A549 (cell line): ENCODE results near the gene TGFBR2. TPM values are rescaled to one million over a fixed set of nuclear protein-coding genes. Genes with fewer than 3 reads are reported as not detected.

Experiments used
- ATAC-seq, 2 experiments: fragments of 200-7000 bp in 1 of 2; fragments of >200 bp in 1 of 2; cut with Nextera tagmentation in 1 of 2; cut with Tn5 transposase in 1 of 2; 3 replicates each; pipeline versions ENCODE4 v1.8.0 to v1.9.1; 2018 to 2020; ENCODE audit warnings: mild to moderate bottlenecking in 1 of 2, moderate library complexity in 1 of 2
- CTCF ChIA-PET: fragments of 300-600 bp; sonication (Branson Sonifier 250); formaldehyde crosslinking; extraction: SDS; loops from one replicate; lab custom pipeline; 2021; ENCODE audit warnings: antibody characterized with exemption, inconsistent platforms; lab: Yijun Ruan, JAX
- POLR2A ChIA-PET: fragments of 350-600 bp; formaldehyde crosslinking; extraction: SDS; loops from one replicate; lab custom pipeline; 2021; ENCODE audit warnings: antibody characterized with exemption, inconsistent platforms; lab: Yijun Ruan, JAX
- DNase-seq, 2 experiments: peaks; one replicate each; pipeline versions ENCODE4 v3.0.0 to v3.0.0-alpha.2; 2011 to 2016; ENCODE audit warnings: low read depth in 1 of 2, low spot score in 1 of 2
- FAIRE-seq: peaks from 2 replicates; lab custom pipeline; 2011; peaks lifted over from hg19 to GRCh38; lab: Jason Lieb, UNC
- H3K27ac ChIP-seq, 2 experiments: fragments of >200 bp; sonication (Bioruptor Twin); formaldehyde crosslinking; 3 replicates each; pipeline ENCODE4 v1.5.1; 2016 to 2017
- H3K4me1 ChIP-seq: fragments of >200 bp; sonication (Bioruptor Twin); formaldehyde crosslinking; 3 replicates; pipeline ENCODE4 v1.6.1; 2016
- H3K4me2 ChIP-seq: fragments of >200 bp; sonication (Bioruptor Twin); formaldehyde crosslinking; 3 replicates; pipeline ENCODE4 v1.6.1; 2016
- H3K4me3 ChIP-seq: fragments of >200 bp; sonication (Bioruptor Twin); formaldehyde crosslinking; 3 replicates; pipeline ENCODE4 v1.5.1; 2016
- H3K9me3 ChIP-seq: fragments of >200 bp; sonication (Bioruptor Twin); formaldehyde crosslinking; 3 replicates; pipeline ENCODE4 v1.6.1; 2016
- CEBPB ChIP-seq, 2 experiments: fragments of >200 bp in 1 of 2; sonication (Bioruptor Twin) in 1 of 2; formaldehyde crosslinking in 1 of 2; IDR thresholded peaks; 2 replicates each; pipeline ENCODE4 v1.6.1; 2012 to 2016
- EHF ChIP-seq: fragments of 250-450 bp; sonication (Bioruptor Pico); IDR thresholded peaks from 2 replicates; pipeline ENCODE4 v1.5.0; 2020; ENCODE audit warnings: mild to moderate bottlenecking
- ESRRA ChIP-seq: fragments of 150-350 bp; IDR thresholded peaks from 2 replicates; pipeline ENCODE4 v1.6.1; 2014; ENCODE audit warnings: mild to moderate bottlenecking, low read length, borderline replicate concordance
- FOSB ChIP-seq: fragments of 250-450 bp; sonication (Bioruptor Pico); IDR thresholded peaks from 2 replicates; pipeline ENCODE4 v1.5.0; 2020; ENCODE audit warnings: mild to moderate bottlenecking, moderate library complexity
- HDAC2 ChIP-seq: fragments of 200-600 bp; sonication (generic); IDR thresholded peaks from 2 replicates; pipeline ENCODE4 v1.6.1; 2016
- HOXB13 ChIP-seq: fragments of 250-450 bp; sonication (Bioruptor Pico); IDR thresholded peaks from 2 replicates; pipeline ENCODE4 v1.5.0; 2020; ENCODE audit warnings: low read depth, mild to moderate bottlenecking, moderate library complexity
- HOXB5 ChIP-seq: fragments of 250-450 bp; sonication (Bioruptor Pico); IDR thresholded peaks from 2 replicates; pipeline ENCODE4 v1.5.0; 2020; ENCODE audit warnings: mild to moderate bottlenecking, moderate library complexity
- MAFK ChIP-seq: fragments of 450-650 bp; IDR thresholded peaks from 2 replicates; pipeline ENCODE4 v1.6.1; 2014; ENCODE audit not compliant: partially characterized antibody
- PHF8 ChIP-seq: fragments of 200-600 bp; sonication (generic); IDR thresholded peaks from 2 replicates; pipeline ENCODE4 v1.6.1; 2016; ENCODE audit warnings: low read depth, mild to moderate bottlenecking, antibody characterized with exemption, moderate library complexity, borderline replicate concordance
- POLR2A ChIP-seq: IDR thresholded peaks from 2 replicates; pipeline ENCODE4 v1.6.1; 2012; ENCODE audit warnings: mild to moderate bottlenecking, low read length
- POLR2AphosphoS2 ChIP-seq: conservative IDR thresholded peaks from 2 replicates; pipeline ENCODE4 v1.6.1; 2012; ENCODE audit warnings: low read length, improper control_type of control experiment, inconsistent platforms
- RARB ChIP-seq: fragments of 250-450 bp; sonication (Bioruptor Pico); IDR thresholded peaks from 2 replicates; pipeline ENCODE4 v1.8.0; 2021; ENCODE audit warnings: mild to moderate bottlenecking, moderate library complexity
- RFX5 ChIP-seq: fragments of 450-650 bp; IDR thresholded peaks from 2 replicates; pipeline ENCODE4 v1.7.1; 2014; ENCODE audit warnings: antibody characterized with exemption, mild to moderate bottlenecking, moderate library complexity
- SREBF2 ChIP-seq: fragments of 450-650 bp; IDR thresholded peaks from 2 replicates; pipeline ENCODE4 v1.6.1; 2014; ENCODE audit warnings: mild to moderate bottlenecking, moderate library complexity
- TFCP2L1 ChIP-seq: fragments of 250-450 bp; sonication (Bioruptor Pico); IDR thresholded peaks from 2 replicates; pipeline ENCODE4 v1.5.0; 2021; ENCODE audit warnings: mild to moderate bottlenecking
- TP53 ChIP-seq: fragments of 250-450 bp; sonication (Bioruptor Pico); IDR thresholded peaks from 2 replicates; pipeline ENCODE4 v1.5.0; 2021; ENCODE audit warnings: mild to moderate bottlenecking, moderate library complexity
- ZC3H11A ChIP-seq: fragments of 450-650 bp; IDR thresholded peaks from 2 replicates; pipeline ENCODE4 v1.6.1; 2014; ENCODE audit warnings: antibody characterized with exemption, mild to moderate bottlenecking
- ZFP36 ChIP-seq: fragments of 450-650 bp; IDR thresholded peaks from 2 replicates; pipeline ENCODE4 v1.6.1; 2014; ENCODE audit warnings: borderline replicate concordance; ENCODE audit not compliant: partially characterized antibody
- WGBS: methylation state at CpG from one replicate; pipeline ENCODE4 v1.1.6; 2017; ENCODE audit errors: missing lambda C conversion rate; 5-methylcytosine and 5-hydroxymethylcytosine counted together
- polyA plus RNA-seq, 4 experiments: library from polyadenylated mRNA; depleted of rRNA in 3 of 4; stranded (reverse); fragments of >200 nt; fragmentation: RNase III in 1 of 4; extraction: RNeasy Plus Mini Kit Qiagen cat#74134 plus additional on column Dnase treatment in 1 of 4; gene quantifications; 2 replicates in 3 of 4; 3 replicates in 1 of 4; pipeline ENCODE4 v1.2.3, GENCODE V29; 2011 to 2017
- TF ChIP-seq, protein P1 (sequence below): IDR thresholded peaks from 2 replicates; pipeline ENCODE4 v1.6.1; 2012
- TF ChIP-seq, protein P2 (sequence below): IDR thresholded peaks from 2 replicates; pipeline ENCODE4 v1.6.1; 2012; ENCODE audit warnings: low read depth, borderline replicate concordance
- TF ChIP-seq, protein P3 (sequence below): fragments of >200 bp; sonication (Bioruptor Twin); formaldehyde crosslinking; IDR thresholded peaks from 3 replicates; pipeline ENCODE4 v1.6.1; 2016
- TF ChIP-seq, protein P4 (sequence below): fragments of >200 bp; sonication (Bioruptor Twin); formaldehyde crosslinking; IDR thresholded peaks from 3 replicates; pipeline ENCODE4 v1.5.1; 2016
- TF ChIP-seq, protein P5 (sequence below): fragments of 250-450 bp; sonication (Bioruptor Pico); IDR thresholded peaks from 2 replicates; pipeline ENCODE4 v1.5.0; 2020; ENCODE audit warnings: low read depth, mild to moderate bottlenecking, moderate library complexity
- TF ChIP-seq, protein P6 (sequence below): fragments of 450-650 bp; IDR thresholded peaks from 2 replicates; pipeline ENCODE4 v1.6.1; 2014; ENCODE audit warnings: antibody characterized with exemption

Gene TGFBR2
- polyA plus RNA-seq, 2 of the 4 experiments (the other 2 are of a cell fraction), result 48.5 to 97.4 TPM

DNA sequence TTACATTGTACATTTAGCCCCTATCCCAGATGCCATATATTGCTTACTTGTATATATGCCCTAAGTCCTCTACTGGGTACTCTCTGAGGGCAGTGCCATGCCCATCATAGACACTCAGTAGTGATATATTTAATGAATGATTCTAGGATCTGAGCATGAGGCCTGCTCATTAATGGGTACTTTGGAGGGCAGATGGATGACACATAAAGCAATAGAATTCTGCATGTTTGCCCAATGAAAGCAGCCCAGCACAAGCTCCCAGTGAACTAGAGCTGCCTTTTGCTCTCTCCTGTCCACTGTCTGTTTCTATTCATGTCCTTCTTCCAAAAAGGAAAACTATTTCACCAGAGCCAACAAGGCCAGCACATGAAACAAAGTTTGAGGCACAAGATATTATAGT, 63.9 kb downstream of the TGFBR2 start:
- Histone ChIP-seq H3K9me3 (no peaks in the 10 kb centered on the region), H3K4me1 (peaks cover 24% of the 10 kb centered on the region), H3K4me3 (no peak overlapping the region), H3K27ac (no peak overlapping the region), H3K4me2 (no peak overlapping the region)
- DNase-seq (no peak), FAIRE-seq (no peak), ATAC-seq (no peak)
- no peak for TF ChIP-seq RARB
- TF ChIP-seq SREBF2, result no peak
- TF ChIP-seq, protein P1, sequence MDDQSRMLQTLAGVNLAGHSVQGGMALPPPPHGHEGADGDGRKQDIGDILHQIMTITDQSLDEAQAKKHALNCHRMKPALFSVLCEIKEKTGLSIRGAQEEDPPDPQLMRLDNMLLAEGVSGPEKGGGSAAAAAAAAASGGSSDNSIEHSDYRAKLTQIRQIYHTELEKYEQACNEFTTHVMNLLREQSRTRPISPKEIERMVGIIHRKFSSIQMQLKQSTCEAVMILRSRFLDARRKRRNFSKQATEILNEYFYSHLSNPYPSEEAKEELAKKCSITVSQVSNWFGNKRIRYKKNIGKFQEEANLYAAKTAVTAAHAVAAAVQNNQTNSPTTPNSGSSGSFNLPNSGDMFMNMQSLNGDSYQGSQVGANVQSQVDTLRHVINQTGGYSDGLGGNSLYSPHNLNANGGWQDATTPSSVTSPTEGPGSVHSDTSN, result no peak
- TF ChIP-seq, protein P2, sequence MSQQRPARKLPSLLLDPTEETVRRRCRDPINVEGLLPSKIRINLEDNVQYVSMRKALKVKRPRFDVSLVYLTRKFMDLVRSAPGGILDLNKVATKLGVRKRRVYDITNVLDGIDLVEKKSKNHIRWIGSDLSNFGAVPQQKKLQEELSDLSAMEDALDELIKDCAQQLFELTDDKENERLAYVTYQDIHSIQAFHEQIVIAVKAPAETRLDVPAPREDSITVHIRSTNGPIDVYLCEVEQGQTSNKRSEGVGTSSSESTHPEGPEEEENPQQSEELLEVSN, result no peak
- TF ChIP-seq HOXB13, result no peak
- TF ChIP-seq ESRRA, result no peak
- no peak for TF ChIP-seq MAFK
- no peak for TF ChIP-seq EHF (CRISPR knock-in tag)
- TF ChIP-seq TP53 (CRISPR knock-in tag), result no peak
- TF ChIP-seq, protein P3, sequence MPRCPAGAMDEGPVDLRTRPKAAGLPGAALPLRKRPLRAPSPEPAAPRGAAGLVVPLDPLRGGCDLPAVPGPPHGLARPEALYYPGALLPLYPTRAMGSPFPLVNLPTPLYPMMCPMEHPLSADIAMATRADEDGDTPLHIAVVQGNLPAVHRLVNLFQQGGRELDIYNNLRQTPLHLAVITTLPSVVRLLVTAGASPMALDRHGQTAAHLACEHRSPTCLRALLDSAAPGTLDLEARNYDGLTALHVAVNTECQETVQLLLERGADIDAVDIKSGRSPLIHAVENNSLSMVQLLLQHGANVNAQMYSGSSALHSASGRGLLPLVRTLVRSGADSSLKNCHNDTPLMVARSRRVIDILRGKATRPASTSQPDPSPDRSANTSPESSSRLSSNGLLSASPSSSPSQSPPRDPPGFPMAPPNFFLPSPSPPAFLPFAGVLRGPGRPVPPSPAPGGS, result no peak
- no peak for TF ChIP-seq PHF8
- no peak for TF ChIP-seq HOXB5 (CRISPR knock-in tag)
- TF ChIP-seq POLR2A, result no peak
- no peak for TF ChIP-seq RFX5
- TF ChIP-seq CEBPB (IDR thresholded peaks at IDR 0.05), result no peak
- TF ChIP-seq ZFP36, result no peak
- no peak for TF ChIP-seq HDAC2
- no peak for TF ChIP-seq POLR2AphosphoS2
- TF ChIP-seq, protein P4, sequence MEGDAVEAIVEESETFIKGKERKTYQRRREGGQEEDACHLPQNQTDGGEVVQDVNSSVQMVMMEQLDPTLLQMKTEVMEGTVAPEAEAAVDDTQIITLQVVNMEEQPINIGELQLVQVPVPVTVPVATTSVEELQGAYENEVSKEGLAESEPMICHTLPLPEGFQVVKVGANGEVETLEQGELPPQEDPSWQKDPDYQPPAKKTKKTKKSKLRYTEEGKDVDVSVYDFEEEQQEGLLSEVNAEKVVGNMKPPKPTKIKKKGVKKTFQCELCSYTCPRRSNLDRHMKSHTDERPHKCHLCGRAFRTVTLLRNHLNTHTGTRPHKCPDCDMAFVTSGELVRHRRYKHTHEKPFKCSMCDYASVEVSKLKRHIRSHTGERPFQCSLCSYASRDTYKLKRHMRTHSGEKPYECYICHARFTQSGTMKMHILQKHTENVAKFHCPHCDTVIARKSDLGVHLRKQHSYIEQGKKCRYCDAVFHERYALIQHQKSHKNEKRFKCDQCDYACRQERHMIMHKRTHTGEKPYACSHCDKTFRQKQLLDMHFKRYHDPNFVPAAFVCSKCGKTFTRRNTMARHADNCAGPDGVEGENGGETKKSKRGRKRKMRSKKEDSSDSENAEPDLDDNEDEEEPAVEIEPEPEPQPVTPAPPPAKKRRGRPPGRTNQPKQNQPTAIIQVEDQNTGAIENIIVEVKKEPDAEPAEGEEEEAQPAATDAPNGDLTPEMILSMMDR, result no peak
- TF ChIP-seq, protein P5, sequence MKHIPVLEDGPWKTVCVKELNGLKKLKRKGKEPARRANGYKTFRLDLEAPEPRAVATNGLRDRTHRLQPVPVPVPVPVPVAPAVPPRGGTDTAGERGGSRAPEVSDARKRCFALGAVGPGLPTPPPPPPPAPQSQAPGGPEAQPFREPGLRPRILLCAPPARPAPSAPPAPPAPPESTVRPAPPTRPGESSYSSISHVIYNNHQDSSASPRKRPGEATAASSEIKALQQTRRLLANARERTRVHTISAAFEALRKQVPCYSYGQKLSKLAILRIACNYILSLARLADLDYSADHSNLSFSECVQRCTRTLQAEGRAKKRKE (CRISPR knock-in tag), result no peak
- POLR2A ChIA-PET, result no interaction called here
- CTCF ChIA-PET, result interaction anchor here (1.0 kb wide), 1 partner anchor 58 kb away, joined by 4 read pairs; no protein-coding TSS in a partner anchor

DNA sequence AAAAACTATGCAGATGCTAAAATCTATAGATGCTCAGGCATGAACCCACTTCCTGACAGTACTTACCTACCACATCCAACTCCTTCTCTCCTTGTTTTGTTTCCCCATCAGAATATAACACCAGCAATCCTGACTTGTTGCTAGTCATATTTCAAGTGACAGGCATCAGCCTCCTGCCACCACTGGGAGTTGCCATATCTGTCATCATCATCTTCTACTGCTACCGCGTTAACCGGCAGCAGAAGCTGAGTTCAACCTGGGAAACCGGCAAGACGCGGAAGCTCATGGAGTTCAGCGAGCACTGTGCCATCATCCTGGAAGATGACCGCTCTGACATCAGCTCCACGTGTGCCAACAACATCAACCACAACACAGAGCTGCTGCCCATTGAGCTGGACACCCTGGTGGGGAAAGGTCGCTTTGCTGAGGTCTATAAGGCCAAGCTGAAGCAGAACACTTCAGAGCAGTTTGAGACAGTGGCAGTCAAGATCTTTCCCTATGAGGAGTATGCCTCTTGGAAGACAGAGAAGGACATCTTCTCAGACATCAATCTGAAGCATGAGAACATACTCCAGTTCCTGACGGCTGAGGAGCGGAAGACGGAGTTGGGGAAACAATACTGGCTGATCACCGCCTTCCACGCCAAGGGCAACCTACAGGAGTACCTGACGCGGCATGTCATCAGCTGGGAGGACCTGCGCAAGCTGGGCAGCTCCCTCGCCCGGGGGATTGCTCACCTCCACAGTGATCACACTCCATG, 65.3 kb downstream of the TGFBR2 start:
- CTCF ChIA-PET, result interaction anchor here (1.8 kb wide), 1 partner anchor 21 kb away, joined by 7 read pairs; no protein-coding TSS in a partner anchor
- WGBS, result 92% methylated on average over 19 of the region's 20 CpGs
- peaks cover 14% of the 10 kb centered on the region for H3K4me1 ChIP-seq
- TF ChIP-seq TFCP2L1 (CRISPR knock-in tag), result no peak
- no peak for TF ChIP-seq ESRRA
- TF ChIP-seq PHF8, result no peak
- TF ChIP-seq FOSB (CRISPR knock-in tag), result no peak
- TF ChIP-seq, protein P6, sequence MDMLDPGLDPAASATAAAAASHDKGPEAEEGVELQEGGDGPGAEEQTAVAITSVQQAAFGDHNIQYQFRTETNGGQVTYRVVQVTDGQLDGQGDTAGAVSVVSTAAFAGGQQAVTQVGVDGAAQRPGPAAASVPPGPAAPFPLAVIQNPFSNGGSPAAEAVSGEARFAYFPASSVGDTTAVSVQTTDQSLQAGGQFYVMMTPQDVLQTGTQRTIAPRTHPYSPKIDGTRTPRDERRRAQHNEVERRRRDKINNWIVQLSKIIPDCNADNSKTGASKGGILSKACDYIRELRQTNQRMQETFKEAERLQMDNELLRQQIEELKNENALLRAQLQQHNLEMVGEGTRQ, result no peak
- no peak for TF ChIP-seq ZC3H11A
- TF ChIP-seq, all 56 proteins: peak for 0
- ATAC-seq (no peak; a peak in 1 of 6 replicates), FAIRE-seq (no peak), DNase-seq (no peak)
- 0 out of 6 replicates have a peak overlapping the region, but pooled peaks of 1 of the 2 experiments have one; percentile 7 for H3K27ac ChIP-seq
- POLR2A ChIA-PET, result no interaction called here
- no peak overlapping the region for H3K4me3 ChIP-seq
- H3K9me3 ChIP-seq, result no peaks in the 10 kb centered on the region
- no peak overlapping the region for H3K4me2 ChIP-seq
